PFSK-1 (cell line): ENCODE measurements around the gene ZGPAT.

Experiments used
- FOXP2 ChIP-seq: optimal IDR thresholded peaks from 2 replicates; pipeline ENCODE3; 2011; ENCODE audit warnings: borderline replicate concordance, control low read depth, inconsistent platforms; ENCODE audit not compliant: insufficient read depth; ENCODE audit errors: extremely low read length, extremely low read depth
- POLR2AphosphoS5 ChIP-seq: IDR thresholded peaks from 2 replicates; pipeline ENCODE4 v1.6.1; 2012; ENCODE audit warnings: low read depth, mild to moderate bottlenecking, control low read depth, low read length, moderate library complexity
- SIN3A ChIP-seq: IDR thresholded peaks from 2 replicates; pipeline ENCODE4 v1.6.1; 2012; ENCODE audit warnings: mild to moderate bottlenecking, low read length, moderate library complexity, borderline replicate concordance; ENCODE audit not compliant: insufficient read depth
- TAF1 ChIP-seq: IDR thresholded peaks from 2 replicates; pipeline ENCODE4 v1.6.1; 2012; ENCODE audit warnings: low read length, control low read depth, borderline replicate concordance; ENCODE audit not compliant: insufficient read depth
- TF ChIP-seq, protein P1 (sequence below), 2 experiments: IDR thresholded peaks; 2 replicates each; pipeline versions ENCODE4 v1.6.1 to v1.8.0; 2011 to 2012; ENCODE audit warnings: low read depth in 2 of 2, low read length in 2 of 2, control low read depth in 1 of 2, inconsistent platforms in 1 of 2, mild to moderate bottlenecking in 1 of 2, moderate library complexity in 1 of 2; ENCODE audit not compliant: insufficient read depth in 1 of 2

ZGPAT gene

DNA sequence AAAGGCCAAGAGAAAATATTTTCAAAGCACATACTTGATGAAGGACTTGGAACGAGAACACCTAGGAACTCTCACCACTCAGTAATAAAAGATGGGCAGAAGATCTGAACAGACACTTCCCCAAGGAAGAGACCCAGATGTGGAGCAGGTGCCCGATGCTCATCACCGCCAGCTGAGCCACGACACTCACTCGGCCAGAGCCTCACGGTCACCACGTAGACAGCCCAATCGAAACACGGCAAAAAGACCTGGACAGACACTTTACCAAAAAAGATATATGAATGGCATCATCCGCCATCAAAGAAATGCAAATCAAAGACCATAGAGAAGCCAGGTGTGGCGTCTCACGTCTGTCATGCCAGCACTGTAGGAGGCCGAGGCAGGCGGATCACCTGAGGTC lies 73.3 kb downstream of the ZGPAT start:
- TF ChIP-seq FOXP2: no peak
- no peak for TF ChIP-seq SIN3A
- TF ChIP-seq, protein P1, sequence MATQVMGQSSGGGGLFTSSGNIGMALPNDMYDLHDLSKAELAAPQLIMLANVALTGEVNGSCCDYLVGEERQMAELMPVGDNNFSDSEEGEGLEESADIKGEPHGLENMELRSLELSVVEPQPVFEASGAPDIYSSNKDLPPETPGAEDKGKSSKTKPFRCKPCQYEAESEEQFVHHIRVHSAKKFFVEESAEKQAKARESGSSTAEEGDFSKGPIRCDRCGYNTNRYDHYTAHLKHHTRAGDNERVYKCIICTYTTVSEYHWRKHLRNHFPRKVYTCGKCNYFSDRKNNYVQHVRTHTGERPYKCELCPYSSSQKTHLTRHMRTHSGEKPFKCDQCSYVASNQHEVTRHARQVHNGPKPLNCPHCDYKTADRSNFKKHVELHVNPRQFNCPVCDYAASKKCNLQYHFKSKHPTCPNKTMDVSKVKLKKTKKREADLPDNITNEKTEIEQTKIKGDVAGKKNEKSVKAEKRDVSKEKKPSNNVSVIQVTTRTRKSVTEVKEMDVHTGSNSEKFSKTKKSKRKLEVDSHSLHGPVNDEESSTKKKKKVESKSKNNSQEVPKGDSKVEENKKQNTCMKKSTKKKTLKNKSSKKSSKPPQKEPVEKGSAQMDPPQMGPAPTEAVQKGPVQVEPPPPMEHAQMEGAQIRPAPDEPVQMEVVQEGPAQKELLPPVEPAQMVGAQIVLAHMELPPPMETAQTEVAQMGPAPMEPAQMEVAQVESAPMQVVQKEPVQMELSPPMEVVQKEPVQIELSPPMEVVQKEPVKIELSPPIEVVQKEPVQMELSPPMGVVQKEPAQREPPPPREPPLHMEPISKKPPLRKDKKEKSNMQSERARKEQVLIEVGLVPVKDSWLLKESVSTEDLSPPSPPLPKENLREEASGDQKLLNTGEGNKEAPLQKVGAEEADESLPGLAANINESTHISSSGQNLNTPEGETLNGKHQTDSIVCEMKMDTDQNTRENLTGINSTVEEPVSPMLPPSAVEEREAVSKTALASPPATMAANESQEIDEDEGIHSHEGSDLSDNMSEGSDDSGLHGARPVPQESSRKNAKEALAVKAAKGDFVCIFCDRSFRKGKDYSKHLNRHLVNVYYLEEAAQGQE (IDR thresholded peaks at IDR 0.05; ENCODE audit: insufficient read depth in 1 of 2, low read depth in 2 of 2, low read length in 2 of 2): no peak
- no peak for TF ChIP-seq POLR2AphosphoS5
- TF ChIP-seq TAF1: no peak

DNA sequence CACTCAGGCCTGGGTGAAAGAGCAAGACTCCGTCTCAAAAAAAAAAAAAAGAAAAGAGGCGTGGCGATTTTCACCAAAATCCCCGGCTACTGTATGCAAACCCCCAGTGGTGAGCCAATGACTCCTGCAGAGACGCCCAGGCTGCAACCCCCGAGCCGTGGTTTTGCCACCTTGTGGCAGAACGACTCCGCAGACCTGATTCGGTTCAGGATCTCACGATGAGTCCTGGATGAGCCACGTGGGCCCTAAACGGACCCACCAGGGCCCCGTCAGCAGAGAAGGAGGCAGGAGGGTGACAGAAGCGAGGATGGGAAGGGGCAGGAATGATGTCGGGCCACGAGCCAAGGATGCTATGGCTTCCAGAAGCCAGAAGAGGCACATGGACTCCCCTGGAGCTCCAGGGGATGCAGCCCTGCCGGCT lies 74.2 kb downstream of the ZGPAT start:
- TF ChIP-seq POLR2AphosphoS5 (no peak), SIN3A (no peak), TAF1 (no peak), FOXP2 (no peak)
- TF ChIP-seq, protein P1 (IDR thresholded peaks at IDR 0.05; ENCODE audit: insufficient read depth in 1 of 2, low read depth in 2 of 2, low read length in 2 of 2): no peak

DNA sequence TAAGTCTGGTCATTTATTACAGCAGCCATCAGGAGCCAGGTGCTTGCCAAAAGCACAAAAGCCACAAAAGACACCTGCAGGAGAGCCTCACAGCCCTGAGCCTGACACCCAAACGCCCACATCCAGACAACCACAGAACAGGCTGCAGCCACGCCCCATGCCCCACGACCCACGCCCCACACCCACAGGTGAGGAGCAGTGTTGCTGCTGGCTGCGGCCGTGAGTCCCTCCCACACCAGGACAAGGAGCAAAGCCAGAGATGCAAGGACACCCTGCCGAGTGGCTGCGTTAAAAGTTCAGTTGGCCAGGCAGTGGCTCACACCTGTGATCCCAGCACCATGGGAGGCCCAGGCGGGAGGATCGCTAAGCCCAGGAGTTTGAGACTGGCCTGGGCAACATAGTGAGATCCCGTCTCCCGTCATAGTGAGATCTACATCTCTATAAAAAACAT lies 74.7 kb downstream of the ZGPAT start:
- TF ChIP-seq SIN3A (no peak), TAF1 (no peak), POLR2AphosphoS5 (no peak)
- TF ChIP-seq, protein P1 (IDR thresholded peaks at IDR 0.05; ENCODE audit: insufficient read depth in 1 of 2, low read depth in 2 of 2, low read length in 2 of 2): no peak

DNA sequence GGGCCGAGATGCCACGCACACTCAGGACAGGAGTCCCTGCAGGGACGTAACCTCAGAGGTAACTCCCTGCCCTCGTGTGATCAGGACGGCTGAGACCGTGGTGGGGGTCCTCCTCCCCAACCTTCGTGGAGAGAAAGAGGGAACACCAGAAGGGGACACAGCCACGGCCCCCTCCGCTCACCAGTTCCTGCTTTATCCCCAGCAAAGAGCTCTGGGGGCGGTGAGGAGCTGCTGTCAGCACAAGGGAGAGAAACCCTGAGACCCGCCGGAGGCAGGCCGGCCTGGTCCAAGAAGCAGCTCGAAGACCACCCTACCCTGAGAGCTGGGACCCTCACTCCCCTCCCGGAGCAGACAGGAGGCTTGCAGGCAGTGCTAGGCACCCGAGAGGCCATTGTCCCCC lies 76.1 kb downstream of the ZGPAT start:
- no peak for TF ChIP-seq FOXP2
- no peak for TF ChIP-seq TAF1
- no peak for TF ChIP-seq POLR2AphosphoS5
- TF ChIP-seq, protein P1 (IDR thresholded peaks at IDR 0.05; ENCODE audit: insufficient read depth in 1 of 2, low read depth in 2 of 2, low read length in 2 of 2): no peak
- no peak for TF ChIP-seq SIN3A

DNA sequence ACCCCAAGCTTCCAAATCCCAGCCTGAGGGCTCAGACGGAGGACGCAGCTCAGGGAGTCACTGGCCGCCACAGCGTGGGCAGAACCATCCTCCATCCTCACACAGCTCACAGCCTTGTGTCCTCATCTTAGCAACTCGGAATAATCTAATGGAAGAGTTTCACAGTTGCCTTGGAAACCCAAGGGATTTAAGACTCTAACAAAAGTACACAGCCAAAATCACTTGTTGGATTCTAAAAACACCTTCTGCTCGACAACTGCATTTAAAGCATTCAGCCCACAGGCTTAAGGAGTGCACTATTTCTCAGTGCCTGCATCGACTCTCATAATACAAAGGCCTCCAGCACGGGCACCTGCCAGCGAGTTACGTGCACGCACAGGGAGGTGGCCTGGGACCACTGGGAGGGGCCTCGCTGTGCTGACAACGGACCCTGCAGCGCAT lies 77.9 kb downstream of the ZGPAT start:
- TF ChIP-seq, protein P1 (IDR thresholded peaks at IDR 0.05; ENCODE audit: insufficient read depth in 1 of 2, low read depth in 2 of 2, low read length in 2 of 2): no peak
- no peak for TF ChIP-seq SIN3A
- TF ChIP-seq FOXP2: no peak
- no peak for TF ChIP-seq POLR2AphosphoS5
- no peak for TF ChIP-seq TAF1
